NT2/D1 (cell line): ENCODE data around the gene AKT2.

Experiments used
- SUZ12 ChIP-seq: IDR thresholded peaks from 2 replicates; pipeline ENCODE4 v1.6.1; 2011; ENCODE audit not compliant: insufficient read length, insufficient read depth; ENCODE audit errors: extremely low read depth
- YY1 ChIP-seq: IDR thresholded peaks from 2 replicates; pipeline ENCODE4 v1.6.1; 2011; ENCODE audit not compliant: insufficient read length, insufficient read depth
- ZNF274 ChIP-seq: IDR thresholded peaks from 2 replicates; pipeline ENCODE4 v1.6.1; 2011; ENCODE audit warnings: mild to moderate bottlenecking, low read depth, low read length

GRCh38 chr19:40254714-40255418 lies 30.3 kb downstream of the AKT2 start:
- TF ChIP-seq YY1 (no peak), ZNF274 (no peak), SUZ12 (no peak)
